Limb (tissue), 2 donors: ENCODE results near the gene PGA3.
A peak's percentile ranks its signal among the peaks of the same experiment; 100 is the strongest.
"Not testable (repeated sequence)": the region's sequence is repeated elsewhere in the genome, so short reads cannot be mapped to it uniquely, and the experiment has no call there.

Experiments used
- DNase-seq, 2 donors: peaks; one replicate each; pipeline ENCODE4 v3.0.0-alpha.2; 2016; ENCODE audit errors: extremely low spot score in 2 of 2

Gene PGA3

DNA sequence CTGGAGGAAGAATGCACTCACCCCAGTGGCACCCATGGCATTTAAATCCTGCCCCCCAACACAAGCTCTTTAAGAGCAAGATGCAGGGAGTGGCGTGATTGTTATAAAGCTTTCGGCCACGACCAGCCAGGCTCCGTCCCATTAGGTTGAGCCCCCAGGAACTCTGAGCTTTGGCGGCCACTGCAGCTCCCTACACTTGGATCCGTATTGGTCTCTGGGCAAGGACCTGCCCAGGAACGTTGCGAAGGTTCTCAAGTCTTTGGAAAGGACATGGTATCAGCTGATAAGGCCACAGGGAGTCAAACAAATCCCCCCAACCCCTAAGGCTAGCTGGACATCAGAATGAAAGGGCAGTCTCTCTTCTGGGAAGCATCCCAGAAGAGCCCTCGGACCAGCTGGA, 32.7 kb upstream of the PGA3 start:
- DNase-seq, result no peak

DNA sequence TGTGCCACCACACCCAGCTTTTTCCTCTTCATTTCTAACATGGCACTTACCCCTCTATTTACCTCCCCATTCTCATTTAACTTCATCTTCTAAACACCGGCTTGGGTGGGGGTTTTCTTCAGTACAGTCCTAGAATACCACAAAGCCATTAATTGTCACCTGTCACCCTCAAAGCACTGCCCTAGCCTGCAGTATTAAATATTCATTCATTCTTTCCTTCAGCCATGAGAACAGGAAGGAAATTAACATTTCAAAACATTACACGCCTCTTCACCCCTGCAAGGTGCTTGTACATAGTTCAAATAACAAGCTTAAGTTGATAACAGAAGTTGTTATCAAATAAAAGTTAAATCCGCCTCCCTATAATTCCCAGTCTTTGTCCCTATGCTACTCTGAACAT, 31.4 kb upstream of the PGA3 start:
- DNase-seq, result no peak

DNA sequence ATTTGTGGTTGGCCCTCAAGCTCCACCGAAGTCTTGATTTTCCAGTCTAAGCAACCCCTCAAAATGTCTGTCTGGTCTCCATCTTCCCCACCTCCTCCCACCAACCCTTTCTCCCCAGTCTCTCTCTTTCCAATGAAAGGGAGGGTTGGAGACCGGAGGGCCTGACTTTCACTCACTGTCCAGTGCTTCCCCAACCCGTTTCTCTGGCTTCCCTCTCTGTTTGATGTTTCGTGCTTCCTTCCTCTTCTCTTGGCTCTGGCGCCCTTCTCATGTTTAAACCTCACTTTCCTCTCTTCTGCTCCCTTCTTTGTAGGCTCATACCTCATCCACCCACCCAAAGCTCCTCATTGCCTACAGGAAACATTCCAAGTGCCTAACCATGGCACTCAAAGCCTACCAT, 31.0 kb upstream of the PGA3 start:
- DNase-seq, result no peak

- DNase-seq, result no peak
These were observed 30.4 kb upstream of the PGA3 start for GRCh38 chr11:61172888-61173287.

- no peak for DNase-seq
These were observed 29.9 kb upstream of the PGA3 start for GRCh38 chr11:61173456-61173855.

DNA sequence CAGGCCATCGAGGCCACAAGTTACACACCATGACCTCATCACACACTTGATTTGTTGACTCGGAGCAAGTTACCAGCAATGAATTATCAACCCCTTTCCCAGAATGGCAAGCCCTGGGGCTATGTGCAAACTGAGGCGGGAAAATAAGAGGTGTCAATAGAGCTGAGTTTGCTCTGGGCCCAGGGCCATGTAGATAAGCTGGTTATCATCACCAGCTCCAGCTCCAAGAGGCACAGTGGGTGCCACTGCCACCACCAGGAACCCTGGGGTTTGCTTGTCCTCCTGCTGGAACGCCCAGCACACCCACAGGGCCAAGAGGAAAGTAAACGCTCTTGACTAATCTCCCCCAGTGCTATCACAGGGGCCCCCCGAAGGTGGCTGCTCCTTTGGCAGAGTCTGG, 29.0 kb upstream of the PGA3 start:
- peak in 1 of 2 donors; percentile 18 for DNase-seq

- no peak for DNase-seq
These were observed 28.4 kb upstream of the PGA3 start for GRCh38 chr11:61174949-61175348.

DNA sequence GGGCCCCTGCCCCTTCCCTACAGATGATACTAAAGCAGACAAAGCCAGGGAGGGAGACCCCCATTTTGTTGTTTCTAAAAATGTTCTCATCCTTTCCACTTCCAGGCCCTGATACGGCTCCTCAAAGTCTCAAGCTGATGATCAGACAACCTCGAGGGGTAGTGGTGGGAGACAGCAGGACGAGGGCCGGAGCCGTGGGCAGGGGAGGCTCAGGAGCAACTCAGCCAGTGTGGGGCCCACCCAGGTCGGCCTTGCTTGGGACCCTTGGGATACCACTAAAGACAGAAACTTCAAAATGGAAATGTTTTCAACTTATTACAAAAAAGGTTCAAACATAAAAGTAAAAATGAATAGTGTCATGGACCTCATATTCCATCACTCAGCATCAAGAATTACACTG, 26.9 kb upstream of the PGA3 start:
- DNase-seq, result peak in 1 of 2 donors; percentile 11

- not testable (repeated sequence) for DNase-seq
These were observed 23.1 kb upstream of the PGA3 start for GRCh38 chr11:61180205-61180604.

- no peak for DNase-seq
These were observed 21.8 kb upstream of the PGA3 start for GRCh38 chr11:61181489-61181888.

DNA sequence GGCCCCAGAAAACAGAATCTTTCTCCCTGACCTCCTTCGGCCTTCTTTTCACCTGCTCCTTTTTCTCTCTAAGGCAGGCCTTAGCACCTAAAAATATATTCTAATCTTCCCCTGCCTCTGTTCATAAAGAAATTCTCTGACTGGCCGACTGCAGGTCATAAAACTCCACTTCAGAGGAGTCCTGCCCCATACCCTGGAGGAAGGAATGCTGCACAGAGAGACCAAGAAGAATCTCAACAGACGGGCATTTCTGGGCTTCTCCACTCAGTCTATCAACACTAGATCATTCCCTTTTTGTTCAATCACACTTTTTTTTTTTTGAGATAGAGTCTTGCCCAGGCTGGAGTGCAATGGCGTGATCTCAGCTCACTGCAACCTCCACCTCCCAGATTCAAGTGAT, 19.7 kb upstream of the PGA3 start:
- no peak for DNase-seq

- DNase-seq, result no peak
These were observed 16.8 kb upstream of the PGA3 start for GRCh38 chr11:61186504-61186903.

GRCh38 chr11:61187505-61188130, 15.7 kb upstream of the PGA3 start:
- DNase-seq, result peak; percentile 71 to 82

DNA sequence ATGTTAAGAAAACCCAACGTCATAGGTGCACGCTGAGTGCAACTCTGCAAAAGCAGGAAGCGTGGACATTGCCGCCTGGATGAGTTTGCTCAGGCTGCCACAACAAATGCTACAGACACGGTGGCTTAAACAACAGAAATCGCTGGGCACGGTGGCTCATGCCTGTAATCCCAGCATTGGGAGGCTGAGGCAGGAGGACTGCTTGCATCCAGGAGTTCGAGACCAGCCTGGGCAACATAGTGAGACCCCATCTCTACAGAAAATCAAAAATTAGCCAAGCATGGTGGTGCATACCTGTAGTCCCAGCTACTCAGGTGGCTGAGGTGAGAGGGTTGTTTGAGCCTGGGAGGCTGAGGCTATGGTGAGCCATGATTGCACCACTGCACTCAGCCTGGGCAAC, 13.4 kb upstream of the PGA3 start:
- no peak for DNase-seq

DNA sequence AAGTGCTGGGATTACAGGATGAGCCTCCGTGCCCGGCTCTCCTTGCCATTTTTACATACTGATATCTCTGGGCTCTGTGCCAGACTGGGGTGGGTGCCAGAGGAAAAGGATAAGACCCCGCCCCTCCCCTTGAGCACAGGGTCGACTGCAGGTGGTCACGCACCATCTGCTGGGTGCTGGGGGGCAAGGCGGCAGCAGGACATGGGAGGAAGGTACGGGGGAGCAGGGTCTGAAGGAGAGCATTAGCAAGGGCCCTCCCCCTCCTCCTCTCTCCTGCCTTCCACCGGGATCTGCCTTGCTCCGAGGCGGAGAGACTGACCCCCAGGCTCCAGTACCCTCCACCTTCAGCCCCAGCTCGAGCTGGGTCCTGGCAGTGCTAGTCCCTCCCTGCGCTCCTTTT, 9.7 kb upstream of the PGA3 start:
- no peak for DNase-seq

DNA sequence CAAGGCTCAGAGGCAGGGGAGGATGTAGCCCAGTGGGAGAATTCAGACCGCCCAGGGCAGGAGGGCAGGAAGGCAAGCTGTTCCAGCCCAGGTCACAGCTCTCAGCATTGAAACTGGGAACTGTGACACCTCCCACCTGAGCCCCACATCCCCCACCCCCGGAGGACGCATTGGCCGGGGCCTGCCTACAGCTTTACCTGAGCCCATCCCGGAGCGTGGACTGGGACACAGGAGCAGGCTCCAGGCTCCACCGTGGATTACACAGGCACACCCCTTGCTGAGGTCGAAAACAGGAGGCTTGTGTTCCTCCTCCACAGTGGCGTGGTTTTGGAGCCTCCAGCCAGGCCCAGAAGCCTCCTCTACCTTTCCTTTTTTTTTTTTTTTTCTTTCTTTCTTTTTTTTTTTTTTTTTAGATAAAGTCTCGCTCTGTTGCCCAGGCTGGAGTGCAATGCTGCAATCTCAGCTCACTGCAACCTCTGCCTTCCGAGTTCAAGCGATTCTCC, 9.1 kb upstream of the PGA3 start:
- DNase-seq, result no peak

- no peak for DNase-seq
These were observed 8.2 kb upstream of the PGA3 start for GRCh38 chr11:61194981-61195695.

- no peak for DNase-seq
These were observed 7.6 kb upstream of the PGA3 start for GRCh38 chr11:61195719-61196118.

- DNase-seq, result no peak
These were observed 5.0 kb upstream of the PGA3 start for GRCh38 chr11:61198361-61198760.

- no peak for DNase-seq
These were observed 4.3 kb upstream of the PGA3 start for GRCh38 chr11:61198948-61199523.

DNA sequence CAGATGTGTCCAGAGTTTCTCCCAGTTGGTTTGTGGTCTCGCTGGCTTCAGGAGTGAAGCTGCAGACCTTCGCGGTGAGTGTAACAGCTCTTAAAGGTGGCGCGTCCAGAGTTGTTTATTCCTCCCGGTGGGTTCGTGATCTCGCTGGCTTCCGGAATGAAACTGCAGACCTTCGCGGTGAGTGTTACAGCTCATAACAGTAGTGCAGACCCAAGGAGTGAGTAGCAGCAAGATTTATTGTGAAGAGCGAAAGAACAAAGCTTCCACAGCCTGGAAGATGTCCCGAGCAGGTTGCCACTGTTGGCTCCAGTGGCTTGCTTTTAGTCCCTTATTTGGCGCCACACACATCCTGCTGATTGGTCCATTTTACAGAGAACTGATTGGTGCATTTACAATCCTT, 1.8 kb upstream of the PGA3 start:
- no peak for DNase-seq

DNA sequence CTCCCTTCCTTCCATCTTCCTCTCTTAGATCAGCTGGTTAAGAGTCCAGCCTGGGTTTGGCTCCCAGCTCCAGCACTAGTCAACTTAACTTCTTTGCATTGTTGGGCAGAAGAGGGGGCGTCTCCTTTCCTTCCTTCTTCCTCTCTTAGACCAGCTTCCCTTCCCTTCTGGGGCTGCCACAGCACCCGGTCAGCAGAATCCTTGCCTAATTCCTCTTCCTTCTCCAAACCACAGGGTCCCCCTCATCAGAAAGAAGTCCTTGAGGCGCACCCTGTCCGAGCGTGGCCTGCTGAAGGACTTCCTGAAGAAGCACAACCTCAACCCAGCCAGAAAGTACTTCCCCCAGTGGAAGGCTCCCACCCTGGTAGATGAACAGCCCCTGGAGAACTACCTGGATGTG, 558 bp downstream of the PGA3 start:
- not testable (repeated sequence) for DNase-seq

GRCh38 chr11:61204502-61205059, 1.3 kb downstream of the PGA3 start:
- not testable (repeated sequence) for DNase-seq
